H9 (cell line): ENCODE measurements around the gene TM2D1. TPM values are rescaled to one million over a fixed set of nuclear protein-coding genes. Genes with fewer than 3 reads are reported as not detected.

Experiments used
- DNase-seq: peaks from one replicate; pipeline ENCODE4 v3.0.0-alpha.2; 2017
- H2AFZ ChIP-seq: one replicate; pipeline ENCODE4 v1.6.1; 2013; ENCODE audit warnings: mild to moderate bottlenecking, low read length, control low read depth, moderate library complexity
- H2AK5ac ChIP-seq: 2 replicates; pipeline ENCODE4 v1.6.1; 2013; ENCODE audit warnings: low read length, control low read depth, mixed read lengths; ENCODE audit not compliant: insufficient read length
- H2BK120ac ChIP-seq: one replicate; pipeline ENCODE4 v1.6.1; 2013; ENCODE audit warnings: low read depth, mild to moderate bottlenecking, low read length, control low read depth, inconsistent platforms; ENCODE audit not compliant: poor library complexity, severe bottlenecking
- H2BK12ac ChIP-seq: 2 replicates; pipeline ENCODE4 v1.6.1; 2013; ENCODE audit warnings: low read length, control low read depth, mixed read lengths, low read depth; ENCODE audit not compliant: insufficient read length
- H2BK15ac ChIP-seq: 2 replicates; pipeline ENCODE4 v1.6.1; 2013; ENCODE audit warnings: low read depth, low read length, control low read depth
- H2BK20ac ChIP-seq: one replicate; pipeline ENCODE4 v1.6.1; 2013; ENCODE audit warnings: low read depth, mild to moderate bottlenecking, low read length, control low read depth, inconsistent platforms; ENCODE audit not compliant: poor library complexity, severe bottlenecking
- H2BK5ac ChIP-seq: 2 replicates; pipeline ENCODE4 v1.6.1; 2013; ENCODE audit warnings: low read length, control low read depth, mixed read lengths; ENCODE audit not compliant: insufficient read length
- H3K14ac ChIP-seq: 2 replicates; pipeline ENCODE4 v1.6.1; 2013; ENCODE audit warnings: low read length, control low read depth; ENCODE audit not compliant: insufficient read depth
- H3K18ac ChIP-seq: 2 replicates; pipeline ENCODE4 v1.6.1; 2013; ENCODE audit warnings: low read depth, mild to moderate bottlenecking, mixed read lengths, low read length, control low read depth; ENCODE audit not compliant: insufficient read length
- H3K23ac ChIP-seq: 2 replicates; pipeline ENCODE4 v1.6.1; 2013; ENCODE audit warnings: low read length, control low read depth, mixed read lengths, low read depth; ENCODE audit not compliant: insufficient read length
- H3K23me2 ChIP-seq: 2 replicates; pipeline ENCODE4 v1.6.1; 2013; ENCODE audit warnings: low read depth, mild to moderate bottlenecking, mixed read lengths, low read length, control low read depth; ENCODE audit not compliant: insufficient read length, poor library complexity, severe bottlenecking
- H3K27ac ChIP-seq: 2 replicates; pipeline ENCODE4 v1.5.1; 2013; ENCODE audit warnings: low read length, control low read depth, mixed read lengths, low read depth; ENCODE audit not compliant: insufficient read length
- H3K27me3 ChIP-seq: 2 replicates; pipeline ENCODE4 v1.6.1; 2013; ENCODE audit warnings: low read length, control low read depth, inconsistent platforms; ENCODE audit not compliant: insufficient read depth
- H3K4ac ChIP-seq: 2 replicates; pipeline ENCODE4 v1.6.1; 2013; ENCODE audit warnings: low read depth, mild to moderate bottlenecking, control low read depth, inconsistent platforms, low read length, moderate library complexity
- H3K4me1 ChIP-seq: 2 replicates; pipeline ENCODE4 v1.6.1; 2013; ENCODE audit warnings: low read length, control low read depth, inconsistent platforms; ENCODE audit not compliant: insufficient read depth
- H3K4me2 ChIP-seq: 2 replicates; pipeline ENCODE4 v1.6.1; 2013; ENCODE audit warnings: low read length, control low read depth, mixed read lengths; ENCODE audit not compliant: insufficient read length, insufficient read depth
- H3K56ac ChIP-seq: 2 replicates; pipeline ENCODE4 v1.6.1; 2013; ENCODE audit warnings: low read depth, mild to moderate bottlenecking, mixed read lengths, low read length, control low read depth; ENCODE audit not compliant: insufficient read length
- H3K79me1 ChIP-seq: 2 replicates; pipeline ENCODE4 v1.6.1; 2013; ENCODE audit warnings: low read depth, mild to moderate bottlenecking, moderate library complexity, low read length, control low read depth, inconsistent platforms; ENCODE audit not compliant: insufficient read depth, poor library complexity, severe bottlenecking
- H3K79me2 ChIP-seq: 2 replicates; pipeline ENCODE4 v1.6.1; 2013; ENCODE audit warnings: low read length, control low read depth, inconsistent platforms; ENCODE audit not compliant: insufficient read depth
- H3K9ac ChIP-seq: 2 replicates; pipeline ENCODE4 v1.6.1; 2013; ENCODE audit warnings: low read length, control low read depth, mixed read lengths; ENCODE audit not compliant: insufficient read length; ENCODE audit errors: extremely low read depth
- H3K9me3 ChIP-seq: one replicate; pipeline ENCODE4 v1.6.1; 2013; ENCODE audit warnings: low read depth, low read length, inconsistent platforms; ENCODE audit not compliant: control insufficient read depth
- H3T11ph ChIP-seq: one replicate; pipeline ENCODE4 v1.6.1; 2013; ENCODE audit warnings: mild to moderate bottlenecking, low read length, control low read depth, inconsistent platforms
- H4K20me1 ChIP-seq: one replicate; pipeline ENCODE4 v1.6.1; 2013; ENCODE audit not compliant: control insufficient read depth, insufficient read length, insufficient read depth
- H4K5ac ChIP-seq: 2 replicates; pipeline ENCODE4 v1.6.1; 2013; ENCODE audit warnings: low read depth, mild to moderate bottlenecking, mixed read lengths, low read length, control low read depth; ENCODE audit not compliant: insufficient read length
- H4K8ac ChIP-seq: replicated peaks from 2 replicates; pipeline ENCODE4 v1.6.1; 2013; ENCODE audit warnings: low read length, control low read depth, mixed read lengths, low read depth; ENCODE audit not compliant: insufficient read length
- H4K91ac ChIP-seq: 2 replicates; pipeline ENCODE4 v1.6.1; 2013; ENCODE audit warnings: low read depth, mild to moderate bottlenecking, moderate library complexity, mixed read lengths, low read length, control low read depth; ENCODE audit not compliant: insufficient read length
- H3K27ac Mint-ChIP-seq, 3 experiments: 2 replicates in 2 of 3; 3 replicates in 1 of 3; pipeline ENCODE4 v1.8.0; 2020 to 2021; ENCODE audit warnings: mixed read lengths in 3 of 3, mild to moderate bottlenecking in 1 of 3, moderate library complexity in 1 of 3
- H3K27me3 Mint-ChIP-seq: 2 replicates; pipeline ENCODE4 v1.8.0; 2021; ENCODE audit warnings: low read depth, mild to moderate bottlenecking, moderate library complexity, mixed read lengths
- H3K36me3 Mint-ChIP-seq, 3 experiments: 2 replicates in 2 of 3; 3 replicates in 1 of 3; pipeline ENCODE4 v1.8.0; 2020 to 2021; ENCODE audit warnings: low read depth in 3 of 3, mixed read lengths in 3 of 3; ENCODE audit not compliant: insufficient read depth in 1 of 3
- H3K4me1 Mint-ChIP-seq, 2 experiments: 2 replicates each; pipeline ENCODE4 v1.8.0; 2020; ENCODE audit warnings: mixed read lengths in 2 of 2
- H3K4me3 Mint-ChIP-seq, 2 experiments: 2 replicates in 1 of 2; 3 replicates in 1 of 2; pipeline ENCODE4 v1.8.0; 2020 to 2021; ENCODE audit warnings: mild to moderate bottlenecking in 2 of 2, mixed read lengths in 2 of 2, moderate library complexity in 1 of 2
- H3K9me3 Mint-ChIP-seq, 2 experiments: 2 replicates in 1 of 2; 3 replicates in 1 of 2; pipeline ENCODE4 v1.8.0; 2020; ENCODE audit warnings: mild to moderate bottlenecking in 2 of 2, mixed read lengths in 2 of 2, moderate library complexity in 1 of 2
- WGBS: extraction: QIAGEN DNeasy Blood & Tissue Kit; methylation state at CpG from one replicate; pipeline ENCODE4 v1.1.7; 2013; ENCODE audit warnings: missing lambda C conversion rate, low lambda C conversion rate, mixed read lengths; ENCODE audit not compliant: insufficient read length; ENCODE audit errors: extremely low coverage; 5-methylcytosine and 5-hydroxymethylcytosine counted together
- total RNA-seq: library from RNA; stranded (reverse); gene quantifications from 2 replicates; pipeline ENCODE4 v1.2.1, GENCODE V29; 2021
- TF ChIP-seq, protein P1 (sequence below): fragments of 200-600 bp; sonication (generic); conservative IDR thresholded peaks from 3 replicates; pipeline ENCODE4 v1.8.0; 2021; ENCODE audit warnings: antibody characterized with exemption, mild to moderate bottlenecking

TM2D1 gene
- total RNA-seq, 1 experiment from 2014 or later = 20.3 TPM

DNA sequence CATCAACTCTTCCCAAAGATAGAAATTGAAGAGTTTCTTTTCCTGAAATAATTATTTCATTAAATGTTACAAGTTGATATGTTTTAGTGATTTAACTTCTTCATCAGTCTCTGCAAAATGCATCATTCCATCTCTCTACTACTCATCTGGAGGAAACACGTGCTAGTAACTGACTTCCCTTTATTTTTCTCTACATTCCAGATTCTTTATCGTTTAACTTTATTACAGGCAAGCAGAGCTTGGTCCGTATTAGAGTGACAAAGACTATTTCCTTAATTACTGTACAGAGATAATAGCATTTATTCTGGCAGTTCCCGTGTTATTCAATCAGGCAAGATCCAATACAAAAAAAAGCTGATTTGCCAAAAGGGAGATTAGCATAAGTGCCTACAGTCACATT lies 88.6 kb downstream of the TM2D1 start:
- Mint-ChIP-seq H3K27ac (no peak overlapping the region), H3K4me1 (peaks cover 19 to 22% of the 10 kb centered on the region in 2 experiments), H3K4me3 (no peak overlapping the region), H3K36me3 (no peaks in the 10 kb centered on the region), H3K9me3 (no peaks in the 10 kb centered on the region), H3K27me3 (peaks cover 14% of the 10 kb centered on the region)
- H3K27me3 ChIP-seq = no peaks in the 10 kb centered on the region
- DNase-seq = no peak
- no peak overlapping the region for H3K4ac ChIP-seq
- no peak overlapping the region for H3K27ac ChIP-seq
- H3K9me3 ChIP-seq = no peaks in the 10 kb centered on the region
- WGBS = no CpG with 5 or more reads among the region's 4 CpGs
- H3K4me1 ChIP-seq = peaks cover 2% of the 10 kb centered on the region; the same call in 1 of the 2 replicates
- H2BK15ac ChIP-seq = no peak overlapping the region
- no peaks in the 10 kb centered on the region for H3K79me1 ChIP-seq
- no peak overlapping the region for H2BK5ac ChIP-seq
- no peak overlapping the region for H2AK5ac ChIP-seq
- no peak overlapping the region for H2BK20ac ChIP-seq
- no peak overlapping the region for H3K9ac ChIP-seq
- H4K20me1 ChIP-seq = no peaks in the 10 kb centered on the region
- no peak overlapping the region for H3K56ac ChIP-seq
- H4K91ac ChIP-seq = no peak overlapping the region
- no peak overlapping the region for H3K18ac ChIP-seq
- TF ChIP-seq, protein P1, sequence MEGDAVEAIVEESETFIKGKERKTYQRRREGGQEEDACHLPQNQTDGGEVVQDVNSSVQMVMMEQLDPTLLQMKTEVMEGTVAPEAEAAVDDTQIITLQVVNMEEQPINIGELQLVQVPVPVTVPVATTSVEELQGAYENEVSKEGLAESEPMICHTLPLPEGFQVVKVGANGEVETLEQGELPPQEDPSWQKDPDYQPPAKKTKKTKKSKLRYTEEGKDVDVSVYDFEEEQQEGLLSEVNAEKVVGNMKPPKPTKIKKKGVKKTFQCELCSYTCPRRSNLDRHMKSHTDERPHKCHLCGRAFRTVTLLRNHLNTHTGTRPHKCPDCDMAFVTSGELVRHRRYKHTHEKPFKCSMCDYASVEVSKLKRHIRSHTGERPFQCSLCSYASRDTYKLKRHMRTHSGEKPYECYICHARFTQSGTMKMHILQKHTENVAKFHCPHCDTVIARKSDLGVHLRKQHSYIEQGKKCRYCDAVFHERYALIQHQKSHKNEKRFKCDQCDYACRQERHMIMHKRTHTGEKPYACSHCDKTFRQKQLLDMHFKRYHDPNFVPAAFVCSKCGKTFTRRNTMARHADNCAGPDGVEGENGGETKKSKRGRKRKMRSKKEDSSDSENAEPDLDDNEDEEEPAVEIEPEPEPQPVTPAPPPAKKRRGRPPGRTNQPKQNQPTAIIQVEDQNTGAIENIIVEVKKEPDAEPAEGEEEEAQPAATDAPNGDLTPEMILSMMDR = no peak
- H3K14ac ChIP-seq = no peak overlapping the region
- H3K23me2 ChIP-seq = no peaks in the 10 kb centered on the region
- no peak overlapping the region for H4K5ac ChIP-seq
- H3K4me2 ChIP-seq = no peak overlapping the region
- no peak overlapping the region for H4K8ac ChIP-seq
- H3K23ac ChIP-seq = no peak overlapping the region
- no peak overlapping the region for H3T11ph ChIP-seq
- H2BK120ac ChIP-seq = no peak overlapping the region
- no peaks in the 10 kb centered on the region for H3K79me2 ChIP-seq
- no peak overlapping the region for H2BK12ac ChIP-seq
- no peak overlapping the region for H2AFZ ChIP-seq
